ENCODE measurements around the gene DNAI2. TPM values are rescaled to one million over a fixed set of nuclear protein-coding genes. Genes with fewer than 3 reads are reported as not detected.

The DNAI2 gene
- total and polyA plus RNA-seq, 9 of the 15 experiments (the other 6 are each of a cell fraction or from before 2014, with no cell fraction given): not detected

DNA sequence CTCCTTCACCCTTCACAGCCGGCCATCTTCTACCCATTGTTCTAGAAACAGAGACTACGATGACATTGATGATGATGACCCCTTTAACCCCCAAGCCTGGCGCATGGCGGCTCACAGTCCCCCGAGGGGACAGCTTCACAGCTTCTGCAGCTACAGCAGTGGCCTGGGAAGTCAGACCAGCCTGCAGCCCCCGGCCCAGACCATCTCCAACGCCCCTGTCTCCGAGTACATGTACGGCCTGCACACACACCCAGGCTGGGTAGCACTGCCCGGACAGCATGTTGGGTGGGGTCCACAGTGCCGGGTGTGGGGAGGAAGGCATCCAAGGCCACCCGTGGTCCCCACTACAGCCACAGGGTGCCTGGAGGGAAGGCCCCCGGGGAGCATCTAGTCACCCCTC lies 21.0 kb upstream of the DNAI2 start (continued):
- TF ChIP-seq, protein P1, sequence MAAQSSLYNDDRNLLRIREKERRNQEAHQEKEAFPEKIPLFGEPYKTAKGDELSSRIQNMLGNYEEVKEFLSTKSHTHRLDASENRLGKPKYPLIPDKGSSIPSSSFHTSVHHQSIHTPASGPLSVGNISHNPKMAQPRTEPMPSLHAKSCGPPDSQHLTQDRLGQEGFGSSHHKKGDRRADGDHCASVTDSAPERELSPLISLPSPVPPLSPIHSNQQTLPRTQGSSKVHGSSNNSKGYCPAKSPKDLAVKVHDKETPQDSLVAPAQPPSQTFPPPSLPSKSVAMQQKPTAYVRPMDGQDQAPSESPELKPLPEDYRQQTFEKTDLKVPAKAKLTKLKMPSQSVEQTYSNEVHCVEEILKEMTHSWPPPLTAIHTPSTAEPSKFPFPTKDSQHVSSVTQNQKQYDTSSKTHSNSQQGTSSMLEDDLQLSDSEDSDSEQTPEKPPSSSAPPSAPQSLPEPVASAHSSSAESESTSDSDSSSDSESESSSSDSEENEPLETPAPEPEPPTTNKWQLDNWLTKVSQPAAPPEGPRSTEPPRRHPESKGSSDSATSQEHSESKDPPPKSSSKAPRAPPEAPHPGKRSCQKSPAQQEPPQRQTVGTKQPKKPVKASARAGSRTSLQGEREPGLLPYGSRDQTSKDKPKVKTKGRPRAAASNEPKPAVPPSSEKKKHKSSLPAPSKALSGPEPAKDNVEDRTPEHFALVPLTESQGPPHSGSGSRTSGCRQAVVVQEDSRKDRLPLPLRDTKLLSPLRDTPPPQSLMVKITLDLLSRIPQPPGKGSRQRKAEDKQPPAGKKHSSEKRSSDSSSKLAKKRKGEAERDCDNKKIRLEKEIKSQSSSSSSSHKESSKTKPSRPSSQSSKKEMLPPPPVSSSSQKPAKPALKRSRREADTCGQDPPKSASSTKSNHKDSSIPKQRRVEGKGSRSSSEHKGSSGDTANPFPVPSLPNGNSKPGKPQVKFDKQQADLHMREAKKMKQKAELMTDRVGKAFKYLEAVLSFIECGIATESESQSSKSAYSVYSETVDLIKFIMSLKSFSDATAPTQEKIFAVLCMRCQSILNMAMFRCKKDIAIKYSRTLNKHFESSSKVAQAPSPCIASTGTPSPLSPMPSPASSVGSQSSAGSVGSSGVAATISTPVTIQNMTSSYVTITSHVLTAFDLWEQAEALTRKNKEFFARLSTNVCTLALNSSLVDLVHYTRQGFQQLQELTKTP (IDR thresholded peaks at IDR 0.05; ENCODE audit: low read depth in 1 of 2, partially characterized antibody in 2 of 2): no peak
- TF ChIP-seq SREBF1 (IDR thresholded peaks at IDR 0.05; ENCODE audit: borderline replicate concordance, low read depth, low read length): no peak

DNA sequence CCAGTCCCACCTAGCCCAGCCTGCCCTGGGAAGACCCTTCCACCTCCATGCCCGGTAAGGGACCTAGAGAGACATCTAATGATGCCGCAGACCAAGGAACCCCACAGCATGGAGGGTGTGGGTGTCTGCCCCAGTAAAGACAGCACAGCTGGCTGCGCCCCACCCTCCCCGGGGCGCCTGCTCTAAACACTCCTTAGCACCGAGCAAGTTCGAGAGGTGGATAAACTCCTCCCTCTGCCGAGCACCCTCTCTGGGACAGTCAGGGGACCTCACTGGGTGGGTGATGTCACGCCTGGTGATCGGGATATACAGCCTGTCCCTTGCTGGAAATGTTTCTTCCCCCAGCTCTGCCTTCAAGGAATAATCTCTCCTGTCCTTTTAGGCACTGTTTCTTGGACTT lies 16.7 kb upstream of the DNAI2 start:
- peak; percentile 58 for ATAC-seq

More for the DNA sequence above, 16.7 kb upstream of the DNAI2 start:
- no peaks in the 10 kb centered on the region for H3K9me1 ChIP-seq (ENCODE audit: control insufficient read depth, insufficient read depth, low read length)
- no peak overlapping the region for H2AFZ ChIP-seq (ENCODE audit: low read depth, low read length)
- POLR2A ChIA-PET: interaction anchor here (1.3 kb wide), 1 partner anchor 25 kb away, joined by 3 read pairs; no protein-coding TSS in a partner anchor
- H3K4me3 ChIP-seq: no peak overlapping the region
- no peaks in the 10 kb centered on the region for H3K79me2 ChIP-seq (ENCODE audit: control insufficient read depth, insufficient read depth, low read length)
- no peak overlapping the region for H3K27ac ChIP-seq (ENCODE audit: extremely low read depth, low read depth, low read length)
- TF ChIP-seq BRD4 (IDR thresholded peaks at IDR 0.05) (no peak), MAZ (CRISPR knock-in tag; conservative IDR thresholded peaks at IDR 0.05 in 1 of 2, IDR thresholded peaks at IDR 0.05 in 1 of 2) (no peak), ZNF589 (CRISPR knock-in tag; IDR thresholded peaks at IDR 0.05; ENCODE audit: low read depth) (no peak), RBBP5 (IDR thresholded peaks at IDR 0.05; ENCODE audit: borderline replicate concordance, insufficient read depth, low read length, poor library complexity, severe bottlenecking) (no peak), ESRRB (CRISPR knock-in tag; IDR thresholded peaks at IDR 0.05; ENCODE audit: borderline replicate concordance) (no peak), BACH1 (tag; IDR thresholded peaks at IDR 0.05) (no peak), CBFA2T2 (conservative IDR thresholded peaks at IDR 0.05) (no peak)
- CTCF ChIA-PET (ENCODE audit: low intra/inter-chr PET ratio): no interaction called here
- no peak overlapping the region for H3K4me2 ChIP-seq (ENCODE audit: insufficient read depth, low read length)
- FAIRE-seq (no peak), DNase-seq (ENCODE audit: extremely low read depth in 1 of 4, low spot score in 3 of 4) (no peak)
- no peak overlapping the region for H3K9ac ChIP-seq (ENCODE audit: insufficient read depth in 1 of 2, low read depth in 2 of 2, low read length in 2 of 2)
- H3K4me1 ChIP-seq (replicated peaks in 1 of 2; ENCODE audit: control insufficient read depth in 2 of 2, insufficient read depth in 2 of 2, low read length in 2 of 2): peaks cover 0 to 8% of the 10 kb centered on the region in 2 experiments; a peak in 2 of 5 replicates
- no peaks in the 10 kb centered on the region for H4K20me1 ChIP-seq (replicated peaks; ENCODE audit: control insufficient read depth, insufficient read depth, low read length)
- in situ Hi-C loops (cut with MboI) (no loop called here), intact Hi-C loops (cut with micrococcal nuclease) (no loop called here)
- H3K36me3 ChIP-seq (ENCODE audit: control insufficient read depth, insufficient read depth, low read length): no peaks in the 10 kb centered on the region
- no TSS peak for BruUV-seq (replicated peaks)
- H3K27me3 ChIP-seq (ENCODE audit: control insufficient read depth in 2 of 2, insufficient read depth in 2 of 2, low read length in 2 of 2): peaks cover 14 to 68% of the 10 kb centered on the region in 2 experiments; a peak in 4 of 5 replicates
- WGBS (ENCODE audit: insufficient coverage, low coverage, missing lambda C conversion rate): 2% methylated on average over 10 of the region's 10 CpGs
- H3K9me3 ChIP-seq (replicated peaks; ENCODE audit: control insufficient read depth, insufficient read depth, low read depth, low read length): no peaks in the 10 kb centered on the region

Measured in K562 (cell line).